Skeletal muscle tissue (tissue), 4 donors: Measurements from ENCODE around the gene ICE2. TPM values are rescaled to one million over a fixed set of nuclear protein-coding genes. Genes with fewer than 3 reads are reported as not detected.
"Not testable (repeated sequence)": the region's sequence is repeated elsewhere in the genome, so short reads cannot be mapped to it uniquely, and the experiment has no call there.

Source experiments
- H3K27ac ChIP-seq: one replicate; pipeline ENCODE4 v1.7.0; 2013; ENCODE audit warnings: mild to moderate bottlenecking, low read depth, low read length, inconsistent platforms
- H3K27me3 ChIP-seq, 3 donors: one replicate each; pipeline ENCODE4 v1.7.0; 2013; ENCODE audit warnings: low read length in 3 of 3; ENCODE audit not compliant: control insufficient read depth in 3 of 3, insufficient read depth in 3 of 3
- H3K36me3 ChIP-seq, 3 donors: one replicate each; pipeline ENCODE4 v1.7.0; 2013; ENCODE audit warnings: low read length in 3 of 3; ENCODE audit not compliant: control insufficient read depth in 3 of 3, insufficient read depth in 3 of 3
- H3K4me1 ChIP-seq, 3 donors: one replicate each; pipeline ENCODE4 v1.7.0; 2013; ENCODE audit warnings: low read length in 3 of 3, mild to moderate bottlenecking in 3 of 3; ENCODE audit not compliant: control insufficient read depth in 3 of 3, insufficient read depth in 3 of 3
- H3K4me3 ChIP-seq, 3 donors: one replicate each; pipeline ENCODE4 v1.7.0; 2013; ENCODE audit warnings: low read length in 3 of 3
- H3K9ac ChIP-seq, 3 donors: one replicate each; pipeline ENCODE4 v1.7.0; 2013; ENCODE audit warnings: low read length in 3 of 3, mild to moderate bottlenecking in 3 of 3, moderate library complexity in 2 of 3, low read depth in 1 of 3
- H3K9me3 ChIP-seq, 3 donors: one replicate each; pipeline ENCODE4 v1.7.0; 2013; ENCODE audit warnings: low read length in 3 of 3; ENCODE audit not compliant: control insufficient read depth in 3 of 3
- total RNA-seq: library from RNA; depleted of rRNA; stranded (reverse); fragments of >200 nt; gene quantifications from one replicate; pipeline ENCODE4 v1.2.3, GENCODE V29; 2014
- donor health status: Osteomylitis.

Gene ICE2
- total RNA-seq, 1 donor from 2014 or later = 34.4 TPM

GRCh38 chr15:60414016-60414682 lies 64.8 kb downstream of the ICE2 start:
- H3K4me3 ChIP-seq = no peak overlapping the region
- no peak overlapping the region for H3K9ac ChIP-seq
- H3K27me3 ChIP-seq = no peaks in the 10 kb centered on the region
- peaks cover 0 to 7% (median 4%) of the 10 kb centered on the region in 3 donors for H3K4me1 ChIP-seq
- H3K9me3 ChIP-seq = no peaks in the 10 kb centered on the region
- H3K27ac ChIP-seq = no peak overlapping the region
- no peaks in the 10 kb centered on the region for H3K36me3 ChIP-seq

GRCh38 chr15:60413231-60413824 lies 65.6 kb downstream of the ICE2 start:
- Histone ChIP-seq H3K27ac (no peak overlapping the region), H3K4me1 (peaks cover 0 to 11% (median 4%) of the 10 kb centered on the region in 3 donors), H3K27me3 (no peaks in the 10 kb centered on the region), H3K9me3 (no peaks in the 10 kb centered on the region), H3K9ac (no peak overlapping the region), H3K4me3 (no peak overlapping the region), H3K36me3 (no peaks in the 10 kb centered on the region)

- not testable (repeated sequence) for H3K9me3 ChIP-seq, H3K36me3 ChIP-seq, H3K27ac ChIP-seq, H3K27me3 ChIP-seq, H3K9ac ChIP-seq, H3K4me3 ChIP-seq
- peaks cover 0 to 13% (median 4%) of the 10 kb centered on the region in 3 donors for H3K4me1 ChIP-seq
These were observed 66.1 kb downstream of the ICE2 start for GRCh38 chr15:60412807-60413206.

- peaks cover 0 to 17% (median 6%) of the 10 kb centered on the region in 3 donors for H3K4me1 ChIP-seq
- no peak overlapping the region for H3K9ac ChIP-seq
- H3K36me3 ChIP-seq = no peaks in the 10 kb centered on the region
- H3K27me3 ChIP-seq = no peaks in the 10 kb centered on the region
- no peaks in the 10 kb centered on the region for H3K9me3 ChIP-seq
- no peak overlapping the region for H3K27ac ChIP-seq
- no peak overlapping the region for H3K4me3 ChIP-seq
These were observed 67.0 kb downstream of the ICE2 start for GRCh38 chr15:60411774-60412425.

GRCh38 chr15:60410350-60410749 lies 68.6 kb downstream of the ICE2 start:
- H3K9me3 ChIP-seq, H3K4me3 ChIP-seq, H3K27me3 ChIP-seq, H3K36me3 ChIP-seq, H3K9ac ChIP-seq, H3K27ac ChIP-seq: not testable (repeated sequence)
- peaks cover 6 to 22% (median 9%) of the 10 kb centered on the region in 3 donors for H3K4me1 ChIP-seq

GRCh38 chr15:60408463-60408981 lies 70.4 kb downstream of the ICE2 start:
- Histone ChIP-seq H3K4me3 (no peak overlapping the region), H3K9ac (no peak overlapping the region), H3K27ac (peak overlapping the region; percentile 32), H3K9me3 (no peaks in the 10 kb centered on the region), H3K36me3 (no peaks in the 10 kb centered on the region), H3K4me1 (peaks cover 6 to 19% (median 9%) of the 10 kb centered on the region in 3 donors), H3K27me3 (no peaks in the 10 kb centered on the region)

- Histone ChIP-seq H3K9ac (no peak overlapping the region), H3K4me3 (no peak overlapping the region), H3K27ac (peak overlapping the region; percentile 17), H3K27me3 (no peaks in the 10 kb centered on the region), H3K36me3 (no peaks in the 10 kb centered on the region), H3K4me1 (peaks cover 6 to 16% (median 6%) of the 10 kb centered on the region in 3 donors), H3K9me3 (no peaks in the 10 kb centered on the region)
These were observed 71.5 kb downstream of the ICE2 start for GRCh38 chr15:60407415-60407805.

GRCh38 chr15:60406513-60407414 lies 72.2 kb downstream of the ICE2 start:
- Histone ChIP-seq H3K9me3 (no peaks in the 10 kb centered on the region), H3K27me3 (no peaks in the 10 kb centered on the region), H3K27ac (peak overlapping the region; percentile 17), H3K4me1 (peaks cover 6 to 16% (median 6%) of the 10 kb centered on the region in 3 donors), H3K4me3 (no peak overlapping the region), H3K36me3 (no peaks in the 10 kb centered on the region), H3K9ac (no peak overlapping the region)

- no peak overlapping the region for H3K4me3 ChIP-seq
- H3K9ac ChIP-seq = no peak overlapping the region
- H3K4me1 ChIP-seq = peaks cover 6 to 16% (median 6%) of the 10 kb centered on the region in 3 donors
- H3K36me3 ChIP-seq = no peaks in the 10 kb centered on the region
- no peaks in the 10 kb centered on the region for H3K9me3 ChIP-seq
- no peaks in the 10 kb centered on the region for H3K27me3 ChIP-seq
- no peak overlapping the region for H3K27ac ChIP-seq
These were observed 73.5 kb downstream of the ICE2 start for GRCh38 chr15:60405399-60405798.
